Measurements from ENCODE around the gene USP3.

Gene USP3

GRCh38 chr15:63497642-63498467 is 6.5 kb upstream of the USP3 start:
- no peak for DNase-seq (ENCODE audit: low read depth)

DNA sequence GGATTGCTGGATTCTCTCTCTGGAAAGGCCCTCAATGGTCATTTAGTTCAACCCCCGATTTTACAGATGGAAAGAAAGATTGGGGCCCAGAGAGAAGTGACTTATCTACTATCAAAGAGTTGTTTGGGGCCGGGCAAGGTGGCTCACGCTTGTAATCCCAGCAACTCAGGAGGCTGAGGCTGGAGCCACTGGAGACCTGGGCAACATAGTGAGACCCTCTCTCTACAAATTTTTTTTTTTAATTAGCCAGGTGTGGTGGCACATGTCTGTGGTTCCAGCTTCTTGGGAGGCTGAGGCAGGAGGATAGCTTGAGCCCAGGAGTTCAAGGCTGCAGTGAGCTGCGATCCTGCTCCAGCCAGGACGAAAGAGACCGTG is 5.2 kb upstream of the USP3 start:
- no peak for DNase-seq (ENCODE audit: low read depth)

DNA sequence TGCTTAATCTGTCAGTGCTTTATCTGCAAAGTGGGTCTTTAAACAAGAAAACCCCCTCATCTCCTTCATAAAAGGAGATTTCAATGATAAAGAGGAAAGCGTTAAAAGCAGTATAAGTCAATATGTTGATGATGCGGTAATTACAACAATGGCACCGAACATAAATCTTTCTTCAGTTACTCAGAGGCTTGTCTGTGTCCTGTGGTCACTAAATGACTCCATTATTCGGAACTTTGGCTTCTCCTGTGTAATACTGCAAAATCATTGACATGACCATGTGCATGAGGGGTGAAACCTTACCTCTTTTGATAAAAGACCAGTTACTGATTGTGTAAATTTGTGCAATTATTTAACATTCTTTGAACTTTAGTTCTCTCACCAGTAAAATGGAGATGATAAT is 4.8 kb upstream of the USP3 start:
- no peak for DNase-seq (ENCODE audit: low read depth)

GRCh38 chr15:63500265-63501250 is 3.8 kb upstream of the USP3 start:
- no peak for DNase-seq (ENCODE audit: low read depth)

DNA sequence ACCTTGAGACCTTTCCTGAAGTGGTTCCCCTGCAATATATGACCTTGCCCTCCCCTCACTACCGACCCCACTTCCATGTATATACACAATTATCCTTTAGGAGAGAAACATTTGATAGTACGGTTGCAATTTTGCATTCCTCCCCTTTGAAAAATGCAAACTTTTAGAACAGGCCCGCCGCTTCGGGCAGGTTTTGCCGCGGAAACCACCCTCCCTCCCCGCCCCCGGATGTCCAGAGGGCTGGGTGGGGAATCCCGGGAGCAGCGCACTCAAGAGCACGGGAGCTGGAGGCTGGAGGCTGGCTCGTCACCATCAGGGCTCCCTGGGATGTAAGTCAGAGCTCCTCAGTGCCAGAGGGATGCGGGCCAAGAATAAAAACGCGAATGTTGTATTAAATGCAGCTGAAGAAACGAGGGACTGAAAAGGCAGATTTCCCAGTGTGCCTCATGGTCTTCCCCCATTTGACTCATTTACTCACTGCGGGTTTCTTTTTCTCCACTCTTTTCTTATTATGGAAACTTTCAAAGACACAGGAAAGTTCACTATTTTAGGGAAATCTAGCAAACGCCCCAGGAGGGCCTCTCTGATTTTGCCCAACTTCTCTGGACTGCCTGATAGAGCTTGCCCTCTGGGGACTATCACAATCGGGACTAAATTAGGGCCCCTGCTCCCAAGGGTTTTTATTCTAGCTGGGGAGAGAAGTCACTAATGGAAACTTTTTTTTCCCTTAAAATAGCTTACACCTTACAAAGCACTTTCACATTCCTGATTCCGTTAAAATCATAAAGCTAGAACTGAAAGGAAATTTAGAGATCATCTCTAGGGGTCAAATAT is 2.9 kb upstream of the USP3 start:
- no peak for DNase-seq (ENCODE audit: low read depth)

- DNase-seq (ENCODE audit: low read depth), result no peak
Measured at GRCh38 chr15:63502137-63502766, 2.1 kb upstream of the USP3 start.

- DNase-seq (ENCODE audit: low read depth), result peak; percentile 89
Measured at GRCh38 chr15:63502843-63503738, 1.3 kb upstream of the USP3 start.

DNA sequence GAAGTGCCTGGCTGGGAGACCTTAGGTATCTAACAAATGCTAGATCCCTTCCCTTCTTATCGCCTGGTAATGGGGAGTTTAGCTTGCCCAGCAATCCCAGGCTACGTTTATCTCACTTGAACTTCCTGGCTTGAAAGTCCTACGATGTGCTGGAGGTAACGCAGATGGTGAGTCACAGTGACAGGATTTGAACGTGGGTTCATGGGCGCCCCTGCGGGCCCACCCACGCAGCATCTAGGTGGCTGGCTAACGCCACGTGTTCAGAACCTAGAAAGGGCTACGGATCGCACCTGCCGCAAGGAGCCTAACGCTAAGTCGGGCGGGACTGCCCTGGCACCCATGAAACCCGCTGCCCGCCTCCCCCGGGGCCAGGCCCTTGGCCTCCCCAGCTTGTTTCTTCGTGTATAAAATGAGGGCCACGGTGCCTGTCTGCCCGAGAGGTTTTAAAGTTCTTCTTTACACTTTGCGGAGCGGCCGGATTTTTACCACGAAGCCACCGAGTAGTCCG is 600 bp upstream of the USP3 start:
- DNase-seq (ENCODE audit: low read depth), result no peak

- no peak for DNase-seq (ENCODE audit: low read depth)
Measured at GRCh38 chr15:63504979-63505841, 817 bp downstream of the USP3 start.

- DNase-seq (ENCODE audit: low read depth), result no peak
Measured at GRCh38 chr15:63505842-63506222, 1.4 kb downstream of the USP3 start.

GRCh38 chr15:63506537-63507035 is 2.2 kb downstream of the USP3 start:
- DNase-seq (ENCODE audit: low read depth), result no peak

- DNase-seq (ENCODE audit: low read depth), result no peak
Measured at GRCh38 chr15:63507878-63508818, 3.8 kb downstream of the USP3 start.

GRCh38 chr15:63509056-63509954 is 4.9 kb downstream of the USP3 start:
- no peak for DNase-seq (ENCODE audit: low read depth)

DNA sequence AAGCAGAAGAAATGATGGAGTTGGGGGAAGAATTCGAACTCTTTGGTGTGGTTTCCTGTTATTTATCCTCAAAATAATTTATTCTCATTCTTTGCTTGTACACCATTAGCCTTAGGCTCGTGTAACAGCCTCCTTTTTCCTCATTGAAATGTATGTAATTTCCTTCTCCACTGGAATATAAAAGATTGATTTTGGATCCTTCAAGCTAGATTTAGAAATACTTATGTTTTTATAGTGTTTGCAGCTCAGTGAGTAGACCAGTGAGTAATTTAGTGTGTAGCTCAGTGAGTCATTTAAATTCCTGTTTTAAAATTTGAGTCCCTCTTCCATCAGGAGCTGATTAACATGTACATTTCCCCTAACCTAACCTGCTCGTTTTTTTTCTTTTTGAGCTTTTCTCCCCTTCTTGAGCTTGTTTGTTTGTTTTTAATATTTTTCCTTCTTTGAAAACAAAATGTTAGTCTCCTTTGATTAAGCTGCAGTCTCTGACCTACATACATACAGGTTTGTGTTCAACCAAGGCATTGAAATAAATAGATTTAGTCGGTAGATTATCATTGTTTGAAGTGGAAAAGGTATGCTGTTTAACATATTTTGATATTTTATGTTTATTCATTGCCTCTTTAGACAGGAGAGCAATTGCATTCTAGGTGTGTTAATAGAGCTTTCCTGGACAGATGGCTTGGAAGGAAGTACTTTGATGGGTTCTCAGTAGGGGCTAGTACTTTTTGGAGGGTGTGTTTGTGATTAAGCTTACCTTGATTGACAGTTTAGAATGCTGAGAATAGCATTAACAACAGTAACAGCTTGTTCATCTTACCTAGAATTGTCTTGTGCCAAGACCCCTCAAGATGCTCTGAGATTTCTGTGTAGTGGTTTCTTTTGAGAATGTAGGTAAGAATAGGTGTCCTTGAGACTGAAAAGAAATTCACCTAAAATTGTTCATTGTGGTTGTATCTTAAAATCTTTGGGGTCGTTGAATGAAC is 5.9 kb downstream of the USP3 start:
- DNase-seq (ENCODE audit: low read depth), result no peak

DNA sequence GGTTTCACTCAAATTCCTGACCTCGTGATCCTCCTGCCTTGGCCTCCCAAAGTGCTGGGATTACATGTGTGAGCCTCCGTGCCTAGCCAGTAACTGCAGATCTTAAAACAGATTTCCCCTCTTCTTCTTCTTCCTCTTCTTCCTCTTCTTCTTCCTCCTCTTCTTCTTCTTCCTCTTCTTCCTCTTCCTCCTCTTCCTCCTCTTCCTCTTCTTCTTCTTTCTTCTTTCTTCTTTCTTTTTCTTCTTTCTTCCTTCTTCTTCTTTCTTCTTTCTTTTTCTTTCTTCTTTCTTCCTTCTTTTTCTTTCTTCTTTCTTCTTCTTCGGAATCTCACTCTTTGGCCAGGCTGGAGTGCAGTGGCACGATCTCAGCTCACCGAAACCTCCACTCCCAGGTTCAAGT is 7.8 kb downstream of the USP3 start:
- DNase-seq (ENCODE audit: low read depth), result no peak

GRCh38 chr15:63513271-63513670 is 8.9 kb downstream of the USP3 start:
- DNase-seq (ENCODE audit: low read depth), result no peak

All from GM04503 (cell line).